ENCODE measurements around the gene EFCAB11. TPM values are rescaled to one million over a fixed set of nuclear protein-coding genes. Genes with fewer than 3 reads are reported as not detected.

Gene EFCAB11
- total and polyA plus RNA-seq, 2 of the 4 experiments (the other 2 are of a cell fraction), result 2.2 to 5.3 TPM

DNA sequence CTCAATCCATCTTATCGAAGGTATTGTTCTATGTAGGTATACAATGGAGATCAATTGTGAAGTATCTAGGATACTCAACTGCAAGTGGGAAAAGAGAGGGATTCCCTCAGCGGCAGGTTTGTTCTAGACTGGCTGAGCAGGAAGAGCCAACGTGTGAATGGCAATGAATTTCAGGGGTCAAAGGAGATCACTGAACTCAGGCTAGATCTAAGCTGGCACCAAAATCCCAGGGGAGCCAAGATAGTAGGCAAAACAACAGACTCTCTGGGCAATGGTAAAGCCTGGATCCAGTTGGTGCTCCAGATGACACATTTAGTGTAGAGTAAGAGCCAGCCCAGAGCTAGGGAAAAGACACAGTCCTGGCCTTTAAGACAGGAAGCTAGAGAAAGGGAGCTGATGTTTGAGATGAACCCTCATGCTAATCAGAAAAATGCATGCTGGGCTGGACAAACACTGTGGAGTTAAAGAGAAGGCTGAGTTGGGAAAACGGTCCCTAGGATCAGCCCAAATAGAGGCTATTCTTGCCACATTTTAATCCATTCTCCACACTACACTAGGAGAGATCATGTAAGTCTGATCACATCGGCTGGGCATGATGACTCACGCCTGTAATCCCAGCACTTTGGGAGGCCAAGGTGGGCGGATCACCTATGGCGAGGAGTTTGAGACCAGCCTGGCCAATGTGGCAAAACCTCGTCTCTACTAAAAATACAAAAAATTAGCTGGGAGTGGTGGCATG, 45.6 kb downstream of the EFCAB11 start:
- in situ Hi-C loops (cut with MboI; ENCODE audit: low sequenced_read_pairs), result no loop called here

More for the DNA sequence above, 45.6 kb downstream of the EFCAB11 start:
- WGBS, 2 experiments (ENCODE audit: extremely low coverage in 2 of 2, insufficient read length in 1 of 2), result 100% methylated on average over 2 of the region's 9 CpGs; no CpG with 5 or more reads in 1 of the 2 experiments
- Histone ChIP-seq H2AK5ac (ENCODE audit: low read depth, low read length) (peak overlapping the region; percentile 36; the same call in 1 of the 2 replicates), H4K8ac (ENCODE audit: low read depth in 2 of 2, low read length in 2 of 2) (peak overlapping the region; percentile 26 to 45; a peak in 3 of 4 replicates), H3K4me3 (ENCODE audit: insufficient read depth, low read depth, low read length) (no peak overlapping the region), H3K27ac (ENCODE audit: insufficient read depth, low read length) (peak overlapping the region; percentile 9; the same call in 1 of the 2 replicates), H3K23ac (ENCODE audit: low read depth, low read length) (peak overlapping the region; percentile 39), H3K27me3 (ENCODE audit: control insufficient read depth, insufficient read depth, low read length) (no peaks in the 10 kb centered on the region), H3K56ac (ENCODE audit: extremely low read depth, insufficient read depth, low read length) (no peak overlapping the region), H2AFZ (replicated peaks; ENCODE audit: low read length, poor library complexity) (no peak overlapping the region), H2BK120ac (ENCODE audit: low read depth, low read length) (peak overlapping the region; percentile 76), H4K20me1 (ENCODE audit: insufficient read depth, low read length) (no peaks in the 10 kb centered on the region), H3K79me1 (ENCODE audit: low read depth in 1 of 2, low read length in 2 of 2) (peaks cover 6 to 10% of the 10 kb centered on the region in 2 experiments; a peak in 1 of 4 replicates), H2BK15ac (ENCODE audit: low read depth, low read length) (peak overlapping the region; percentile 72; the same call in 2 of the 3 replicates), H3K9me3 (ENCODE audit: control insufficient read depth, insufficient read depth, low read length) (no peaks in the 10 kb centered on the region), H3K4me1 (ENCODE audit: control insufficient read depth, insufficient read depth, low read length) (peaks cover 20% of the 10 kb centered on the region), H3K4ac (ENCODE audit: low read depth, low read length) (peak overlapping the region; percentile 35), H2BK5ac (ENCODE audit: low read depth, low read length, poor library complexity, severe bottlenecking) (no peak overlapping the region), H2BK20ac (ENCODE audit: low read depth, low read length) (peak overlapping the region; percentile 92), H4K91ac (ENCODE audit: insufficient read depth, low read depth, low read length) (peak overlapping the region; percentile 29), H4K5ac (ENCODE audit: low read depth, low read length) (peak overlapping the region; percentile 2; the same call in 1 of the 2 replicates), H3K9ac (ENCODE audit: low read depth, low read length) (no peak overlapping the region), H3K18ac (ENCODE audit: low read depth, low read length) (peak overlapping the region; percentile 67), H3K14ac (replicated peaks; ENCODE audit: low read depth, low read length) (0 out of 2 replicates have a peak overlapping the region, but pooled peaks have one; percentile 1), H3K36me3 (ENCODE audit: control insufficient read depth, insufficient read depth, low read length) (0 out of 2 replicates have a peak, but pooled peaks cover 1% of the 10 kb centered on the region), H2AK9ac (replicated peaks; ENCODE audit: low read depth, low read length, poor library complexity) (no peak overlapping the region), H3K9me1 (ENCODE audit: insufficient read depth, low read length) (peaks cover 14% of the 10 kb centered on the region), H3K4me2 (ENCODE audit: low read depth, low read length) (no peak overlapping the region)
- BruUV-seq (replicated peaks), result no TSS peak
- no peak for TF ChIP-seq NFE2L2 (IDR thresholded peaks at IDR 0.05; ENCODE audit: low read depth, low read length)
- no peak for TF ChIP-seq BHLHE40 (IDR thresholded peaks at IDR 0.05; ENCODE audit: low read depth, low read length)
- no peak for TF ChIP-seq POLR2A (IDR thresholded peaks at IDR 0.05; ENCODE audit: low read depth, low read length)
- TF ChIP-seq, protein P1, sequence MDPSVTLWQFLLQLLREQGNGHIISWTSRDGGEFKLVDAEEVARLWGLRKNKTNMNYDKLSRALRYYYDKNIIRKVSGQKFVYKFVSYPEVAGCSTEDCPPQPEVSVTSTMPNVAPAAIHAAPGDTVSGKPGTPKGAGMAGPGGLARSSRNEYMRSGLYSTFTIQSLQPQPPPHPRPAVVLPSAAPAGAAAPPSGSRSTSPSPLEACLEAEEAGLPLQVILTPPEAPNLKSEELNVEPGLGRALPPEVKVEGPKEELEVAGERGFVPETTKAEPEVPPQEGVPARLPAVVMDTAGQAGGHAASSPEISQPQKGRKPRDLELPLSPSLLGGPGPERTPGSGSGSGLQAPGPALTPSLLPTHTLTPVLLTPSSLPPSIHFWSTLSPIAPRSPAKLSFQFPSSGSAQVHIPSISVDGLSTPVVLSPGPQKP (IDR thresholded peaks at IDR 0.05; ENCODE audit: borderline replicate concordance, low read depth, low read length), result no peak
- TF ChIP-seq, protein P2, sequence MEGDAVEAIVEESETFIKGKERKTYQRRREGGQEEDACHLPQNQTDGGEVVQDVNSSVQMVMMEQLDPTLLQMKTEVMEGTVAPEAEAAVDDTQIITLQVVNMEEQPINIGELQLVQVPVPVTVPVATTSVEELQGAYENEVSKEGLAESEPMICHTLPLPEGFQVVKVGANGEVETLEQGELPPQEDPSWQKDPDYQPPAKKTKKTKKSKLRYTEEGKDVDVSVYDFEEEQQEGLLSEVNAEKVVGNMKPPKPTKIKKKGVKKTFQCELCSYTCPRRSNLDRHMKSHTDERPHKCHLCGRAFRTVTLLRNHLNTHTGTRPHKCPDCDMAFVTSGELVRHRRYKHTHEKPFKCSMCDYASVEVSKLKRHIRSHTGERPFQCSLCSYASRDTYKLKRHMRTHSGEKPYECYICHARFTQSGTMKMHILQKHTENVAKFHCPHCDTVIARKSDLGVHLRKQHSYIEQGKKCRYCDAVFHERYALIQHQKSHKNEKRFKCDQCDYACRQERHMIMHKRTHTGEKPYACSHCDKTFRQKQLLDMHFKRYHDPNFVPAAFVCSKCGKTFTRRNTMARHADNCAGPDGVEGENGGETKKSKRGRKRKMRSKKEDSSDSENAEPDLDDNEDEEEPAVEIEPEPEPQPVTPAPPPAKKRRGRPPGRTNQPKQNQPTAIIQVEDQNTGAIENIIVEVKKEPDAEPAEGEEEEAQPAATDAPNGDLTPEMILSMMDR (conservative IDR thresholded peaks at IDR 0.05; ENCODE audit: low read depth, low read length), result no peak
- no peak for TF ChIP-seq RAD21 (IDR thresholded peaks at IDR 0.05; ENCODE audit: low read length)
- TF ChIP-seq CEBPB (IDR thresholded peaks at IDR 0.05; ENCODE audit: low read depth, low read length), result no peak
- TF ChIP-seq, protein P3, sequence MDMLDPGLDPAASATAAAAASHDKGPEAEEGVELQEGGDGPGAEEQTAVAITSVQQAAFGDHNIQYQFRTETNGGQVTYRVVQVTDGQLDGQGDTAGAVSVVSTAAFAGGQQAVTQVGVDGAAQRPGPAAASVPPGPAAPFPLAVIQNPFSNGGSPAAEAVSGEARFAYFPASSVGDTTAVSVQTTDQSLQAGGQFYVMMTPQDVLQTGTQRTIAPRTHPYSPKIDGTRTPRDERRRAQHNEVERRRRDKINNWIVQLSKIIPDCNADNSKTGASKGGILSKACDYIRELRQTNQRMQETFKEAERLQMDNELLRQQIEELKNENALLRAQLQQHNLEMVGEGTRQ (IDR thresholded peaks at IDR 0.05; ENCODE audit: low read depth, low read length), result no peak
- TF ChIP-seq RCOR1 (IDR thresholded peaks at IDR 0.05; ENCODE audit: insufficient replicate concordance, low read length), result no peak
- ATAC-seq (ENCODE audit: low read depth) (no peak), DNase-seq (no peak)
- ChIA-PET POLR2A (ENCODE audit: unreplicated experiment) (no interaction called here), CTCF (interaction anchor here (1.1 kb wide), 1 partner anchor 439 kb away, joined by 4 read pairs; no protein-coding TSS in a partner anchor)
- intact Hi-C loops (cut with micrococcal nuclease) (no loop called here), dilution Hi-C loops (cut with HindIII; ENCODE audit: low sequenced_read_pairs, unreplicated experiment) (no loop called here)
